Stimulated activated effector memory CD8-positive, alpha-beta T cell treated with anti-CD3 and anti-CD28 coated beads, Interleukin-12 subunit alpha, Interleukin-12 subunit beta, amount 100 ng/mL, for 72 hours (primary cell): Measurements from ENCODE around the gene TNNT3.
"Not testable (repeated sequence)": the region's sequence is repeated elsewhere in the genome, so short reads cannot be mapped to it uniquely, and the experiment has no call there.

ENCODE experiments used
- ATAC-seq: fragments of 150-1000 bp; cut with Tn5 transposase; 2 replicates; pipeline ENCODE4 v1.10.0; 2021
- DNase-seq, 2 donors: peaks; one replicate each; pipeline ENCODE4 v3.0.0; 2021 to 2022; ENCODE audit warnings: low spot score in 2 of 2
- H3K27ac Mint-ChIP-seq: one replicate; pipeline ENCODE4 v1.8.0; 2022; ENCODE audit warnings: mild to moderate bottlenecking, mixed read lengths
- H3K36me3 Mint-ChIP-seq: one replicate; pipeline ENCODE4 v1.8.0; 2022; ENCODE audit warnings: mild to moderate bottlenecking, mixed read lengths
- H3K4me1 Mint-ChIP-seq: one replicate; pipeline ENCODE4 v1.8.0; 2022; ENCODE audit warnings: mixed read lengths
- H3K4me3 Mint-ChIP-seq: one replicate; pipeline ENCODE4 v1.8.0; 2022; ENCODE audit warnings: mild to moderate bottlenecking, mixed read lengths
- H3K9me3 Mint-ChIP-seq: one replicate; pipeline ENCODE4 v1.8.0; 2022; ENCODE audit warnings: mixed read lengths

TNNT3 gene

DNA sequence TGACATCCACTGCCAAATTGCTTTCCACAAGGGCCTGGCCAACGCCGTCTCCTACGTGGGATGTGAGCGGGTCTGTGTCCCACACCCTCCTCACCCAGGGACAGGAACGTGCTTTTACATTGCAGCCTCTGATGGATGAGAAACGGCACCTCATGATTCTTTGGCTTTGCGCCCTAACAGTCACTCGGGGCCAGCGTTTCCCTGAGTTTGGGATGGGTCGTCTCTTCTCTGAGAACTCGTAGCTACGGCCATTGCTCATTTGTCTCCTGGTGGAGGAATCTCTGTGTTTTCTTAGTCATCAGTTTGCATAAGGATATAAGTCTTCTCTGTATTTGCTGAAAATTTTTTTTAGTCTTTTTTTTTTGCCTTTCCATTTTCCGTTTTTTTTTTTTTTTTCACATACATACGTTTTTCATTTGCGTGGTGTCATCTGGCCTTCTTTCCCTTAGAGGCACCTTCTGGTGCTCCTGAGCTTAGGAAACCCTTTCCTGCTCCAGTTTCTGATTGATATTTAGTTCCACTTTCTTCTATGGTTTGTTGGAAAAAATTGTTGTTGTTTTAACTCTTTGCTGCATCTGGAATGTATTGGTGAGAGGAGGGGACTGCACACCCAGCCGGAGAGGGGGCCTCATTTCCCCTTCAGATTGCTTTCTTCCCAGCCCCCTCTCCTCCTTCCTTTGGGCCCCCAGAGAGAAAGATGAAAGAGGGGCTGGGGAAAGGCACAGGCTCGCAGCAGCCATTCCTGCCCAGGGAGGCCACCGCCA lies 12.0 kb downstream of the TNNT3 start:
- ATAC-seq = no peak
- Mint-ChIP-seq H3K27ac (no peak overlapping the region), H3K36me3 (no peaks in the 10 kb centered on the region), H3K4me1 (peaks cover 12% of the 10 kb centered on the region), H3K4me3 (no peak overlapping the region), H3K9me3 (no peaks in the 10 kb centered on the region)
- DNase-seq = no peak

DNA sequence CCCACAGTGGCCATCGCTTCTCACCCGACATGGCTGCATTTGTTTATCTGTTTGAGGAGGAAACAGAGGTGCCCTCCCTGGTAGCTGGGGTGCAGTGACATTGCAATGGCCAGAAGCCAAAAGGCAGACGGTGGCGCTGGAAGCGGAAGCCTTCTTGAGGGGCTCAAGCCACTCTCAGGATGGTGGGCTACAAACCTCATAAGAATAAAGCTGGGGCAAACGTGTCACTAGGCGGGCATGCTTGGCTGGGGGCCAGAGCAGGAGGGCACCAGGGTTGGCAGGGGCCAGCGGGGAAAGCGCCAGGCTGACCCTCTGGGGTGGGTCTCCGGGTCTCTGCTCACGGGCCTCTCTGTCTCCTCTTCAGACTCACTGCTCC lies 12.6 kb downstream of the TNNT3 start:
- DNase-seq = no peak
- Mint-ChIP-seq H3K4me1 (peaks cover 12% of the 10 kb centered on the region), H3K9me3 (no peaks in the 10 kb centered on the region), H3K27ac (no peak overlapping the region), H3K36me3 (no peaks in the 10 kb centered on the region), H3K4me3 (no peak overlapping the region)
- no peak for ATAC-seq

DNA sequence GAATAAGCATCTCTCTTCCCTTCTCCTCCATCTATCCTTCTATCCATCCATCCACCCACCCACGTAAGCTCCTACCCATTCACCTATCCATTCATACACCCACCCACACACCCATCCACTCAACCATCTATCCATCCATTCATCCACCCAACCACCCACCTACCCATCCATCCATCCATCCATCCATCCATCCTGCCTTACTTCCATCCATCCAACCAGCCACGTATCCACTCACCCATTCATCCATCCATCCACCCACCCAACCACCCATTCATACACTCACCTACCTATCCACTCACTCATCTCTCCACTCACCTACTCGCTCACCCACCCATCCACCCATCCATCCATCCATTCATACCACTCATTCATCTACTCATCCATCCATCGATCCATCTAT lies 13.2 kb downstream of the TNNT3 start:
- no peaks in the 10 kb centered on the region for H3K36me3 Mint-ChIP-seq
- no peak overlapping the region for H3K27ac Mint-ChIP-seq
- ATAC-seq = no peak
- H3K9me3 Mint-ChIP-seq = no peaks in the 10 kb centered on the region
- DNase-seq = no peak
- peaks cover 12% of the 10 kb centered on the region for H3K4me1 Mint-ChIP-seq
- no peak overlapping the region for H3K4me3 Mint-ChIP-seq

DNA sequence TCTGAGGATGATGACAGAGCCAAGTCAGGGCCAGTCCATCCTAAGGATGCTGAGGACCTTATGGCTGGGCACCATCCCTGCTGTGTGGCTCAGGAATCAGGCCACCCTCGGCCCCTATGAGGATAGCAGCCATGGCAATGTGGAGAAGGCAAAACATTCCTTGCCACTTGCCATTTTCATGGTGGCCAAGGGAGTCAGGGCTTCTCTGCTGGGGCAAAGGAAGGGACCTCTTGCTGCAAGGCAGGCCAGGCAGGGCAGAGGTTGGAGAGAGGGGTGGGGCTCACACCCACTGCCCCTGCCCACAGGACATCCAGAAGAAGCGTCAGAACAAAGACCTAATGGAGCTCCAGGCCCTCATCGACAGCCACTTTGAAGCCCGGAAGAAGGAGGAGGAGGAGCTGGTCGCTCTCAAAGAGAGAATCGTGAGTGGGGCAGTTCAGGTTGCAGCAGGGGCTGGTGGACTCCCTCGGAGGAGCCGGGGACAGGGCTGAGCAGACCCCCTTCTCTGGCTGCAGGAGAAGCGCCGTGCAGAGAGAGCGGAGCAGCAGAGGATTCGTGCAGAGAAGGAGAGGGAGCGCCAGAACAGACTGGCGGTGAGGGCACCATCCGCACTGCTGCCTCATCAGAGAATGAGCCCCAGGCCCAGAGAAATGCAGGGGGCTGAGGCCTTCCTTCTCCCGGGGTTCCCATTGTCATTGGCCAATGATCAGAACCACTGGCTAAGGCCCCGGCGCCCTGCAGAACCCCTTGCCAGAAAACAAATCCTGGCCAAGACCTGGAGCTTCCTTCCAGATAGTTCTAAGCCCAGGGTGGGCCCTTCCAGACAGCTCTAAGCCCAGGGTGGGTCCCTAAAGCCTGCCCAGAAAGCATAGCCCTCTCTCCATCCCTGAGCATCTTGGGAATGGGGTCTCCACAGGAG lies 14.2 kb downstream of the TNNT3 start:
- H3K27ac Mint-ChIP-seq = no peak overlapping the region
- H3K4me1 Mint-ChIP-seq = peaks cover 12% of the 10 kb centered on the region
- no peaks in the 10 kb centered on the region for H3K9me3 Mint-ChIP-seq
- DNase-seq = no peak
- ATAC-seq = no peak
- no peak overlapping the region for H3K4me3 Mint-ChIP-seq
- H3K36me3 Mint-ChIP-seq = no peaks in the 10 kb centered on the region

GRCh38 chr11:1934335-1935155 lies 15.0 kb downstream of the TNNT3 start:
- DNase-seq = no peak
- Mint-ChIP-seq H3K9me3 (no peaks in the 10 kb centered on the region), H3K36me3 (no peaks in the 10 kb centered on the region), H3K4me3 (no peak overlapping the region), H3K4me1 (peaks cover 17% of the 10 kb centered on the region), H3K27ac (no peak overlapping the region)
- ATAC-seq = no peak

DNA sequence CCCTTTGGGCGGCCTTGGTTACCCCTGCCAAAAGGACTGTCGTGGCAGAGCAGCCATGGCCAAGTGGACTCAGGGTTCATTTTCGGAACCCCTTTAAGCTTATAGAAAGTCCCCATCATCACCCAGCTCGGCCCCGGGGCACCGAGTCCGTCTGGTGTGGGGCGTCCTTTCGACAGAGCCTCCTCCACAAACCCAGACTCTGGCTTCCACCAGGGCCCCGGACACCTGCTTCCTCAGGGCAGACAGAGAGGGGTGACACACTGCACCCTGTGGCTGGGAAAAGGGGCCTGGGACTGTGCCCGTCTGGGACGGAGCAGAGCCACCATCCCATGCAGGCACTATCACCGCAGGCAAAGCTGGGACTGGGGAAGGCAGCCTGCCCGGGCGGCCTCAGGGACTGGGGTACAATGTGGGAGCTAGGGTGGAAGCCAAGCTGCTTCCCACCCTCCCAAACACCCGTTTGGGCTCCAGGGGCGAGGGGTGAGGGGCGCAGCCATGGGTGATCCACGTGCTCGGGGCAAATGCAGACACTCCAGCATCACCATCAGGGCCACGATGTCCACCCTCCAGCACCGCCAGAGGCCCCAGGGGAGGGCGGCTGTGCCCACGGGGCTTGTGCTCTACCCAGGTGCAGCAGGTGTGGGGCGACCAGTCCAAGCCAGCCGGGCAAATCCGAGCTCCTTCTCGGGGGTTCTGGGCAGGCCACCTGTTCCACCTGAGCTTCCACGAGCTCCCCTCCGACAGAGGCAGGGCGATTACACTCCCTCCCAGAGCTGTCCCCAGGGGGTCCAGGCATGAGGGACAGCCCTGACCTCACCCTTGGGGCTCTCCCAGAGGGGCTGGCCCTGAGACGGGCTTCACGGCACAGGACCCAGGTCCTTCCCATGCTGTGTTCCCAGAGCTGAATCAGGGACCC lies 15.9 kb downstream of the TNNT3 start:
- Mint-ChIP-seq H3K4me3 (no peak overlapping the region), H3K36me3 (no peaks in the 10 kb centered on the region), H3K27ac (no peak overlapping the region), H3K4me1 (peaks cover 18% of the 10 kb centered on the region), H3K9me3 (no peaks in the 10 kb centered on the region)
- ATAC-seq (no peak), DNase-seq (no peak)

GRCh38 chr11:1936072-1936780 lies 16.7 kb downstream of the TNNT3 start:
- Mint-ChIP-seq H3K4me1 (peaks cover 16% of the 10 kb centered on the region), H3K4me3 (no peak overlapping the region), H3K9me3 (no peaks in the 10 kb centered on the region), H3K36me3 (no peaks in the 10 kb centered on the region), H3K27ac (no peak overlapping the region)
- no peak for ATAC-seq
- no peak for DNase-seq

DNA sequence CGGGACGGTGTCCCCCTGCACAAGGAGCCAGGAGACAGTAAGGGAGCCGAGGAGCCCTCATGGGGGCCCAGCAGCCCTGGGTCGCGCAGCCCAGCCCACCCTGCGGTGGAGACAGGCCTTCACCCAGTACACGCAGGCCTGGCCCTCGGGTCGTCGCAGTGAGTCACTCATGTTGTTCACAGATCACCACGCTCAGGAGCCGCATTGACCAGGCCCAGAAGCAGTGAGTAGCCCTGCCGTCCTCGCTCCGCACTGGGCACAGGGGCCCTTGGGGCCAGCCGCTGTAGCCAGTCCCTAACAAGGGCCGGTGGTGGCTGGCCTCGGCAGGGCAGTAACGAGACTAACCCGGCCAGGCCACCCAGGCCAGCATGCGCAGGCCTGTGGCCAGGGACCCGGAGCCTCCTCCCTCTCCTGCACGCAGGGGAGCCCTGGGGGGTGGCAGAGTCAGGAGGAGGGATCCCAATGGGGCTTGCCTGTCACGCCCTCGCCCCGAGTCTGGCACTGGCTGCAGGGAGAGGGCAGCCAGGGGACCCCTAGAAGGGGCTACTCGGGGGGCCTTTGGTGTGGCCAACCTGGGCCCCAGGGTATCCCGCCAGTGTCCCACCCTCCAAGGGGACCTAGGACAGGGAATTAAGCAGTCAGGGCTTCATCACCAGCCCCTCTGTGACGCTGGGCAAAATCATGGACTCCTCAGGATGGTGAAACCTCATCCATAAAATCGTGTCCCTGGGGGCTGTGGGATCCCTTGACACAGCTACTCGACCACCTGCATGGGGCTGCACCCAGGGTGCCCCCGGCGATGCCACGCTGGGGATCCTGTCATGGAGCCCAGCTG lies 17.5 kb downstream of the TNNT3 start:
- ATAC-seq = no peak
- H3K4me1 Mint-ChIP-seq = peaks cover 16% of the 10 kb centered on the region
- no peak overlapping the region for H3K27ac Mint-ChIP-seq
- DNase-seq = no peak
- no peaks in the 10 kb centered on the region for H3K9me3 Mint-ChIP-seq
- H3K36me3 Mint-ChIP-seq = no peaks in the 10 kb centered on the region
- H3K4me3 Mint-ChIP-seq = no peak overlapping the region

DNA sequence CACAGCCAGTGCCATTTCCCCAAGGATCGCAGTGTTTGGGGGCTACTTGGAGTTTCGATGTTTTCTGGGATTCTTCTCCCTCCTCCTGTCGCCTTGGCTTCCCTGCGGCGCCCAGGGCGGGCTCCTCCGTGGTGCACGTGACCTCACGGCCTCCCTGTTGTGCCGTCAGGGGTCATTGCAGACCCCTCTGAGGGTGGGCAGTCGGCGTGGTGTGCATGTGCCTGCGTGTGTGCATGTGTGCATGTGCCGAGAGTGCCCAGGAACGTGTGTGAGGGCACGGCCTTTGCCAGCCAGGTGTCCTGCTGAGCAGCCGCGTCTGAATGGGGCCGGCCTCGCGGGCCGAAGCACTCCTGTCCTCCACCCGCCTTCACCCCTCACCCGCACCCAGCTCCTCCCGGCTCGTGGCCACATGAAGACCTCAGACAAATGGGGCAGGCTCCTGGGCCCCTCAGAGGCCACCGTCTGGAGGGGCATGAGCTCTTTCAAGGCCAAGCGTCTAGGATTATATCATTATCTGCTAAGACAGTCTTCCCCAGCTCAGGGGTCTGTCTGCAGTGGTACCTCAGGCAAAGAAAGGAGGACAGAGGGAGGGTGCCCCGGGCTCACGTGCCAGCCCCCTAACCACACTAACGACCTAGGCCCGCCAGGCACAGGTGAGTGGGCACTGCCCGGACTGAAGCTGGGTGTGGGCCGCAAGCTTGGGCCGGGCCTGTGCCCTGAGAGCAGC lies 18.3 kb downstream of the TNNT3 start:
- no peak overlapping the region for H3K4me3 Mint-ChIP-seq
- DNase-seq (no peak), ATAC-seq (no peak)
- H3K9me3 Mint-ChIP-seq = no peaks in the 10 kb centered on the region
- no peak overlapping the region for H3K27ac Mint-ChIP-seq
- peaks cover 16% of the 10 kb centered on the region for H3K4me1 Mint-ChIP-seq
- H3K36me3 Mint-ChIP-seq = no peaks in the 10 kb centered on the region

DNA sequence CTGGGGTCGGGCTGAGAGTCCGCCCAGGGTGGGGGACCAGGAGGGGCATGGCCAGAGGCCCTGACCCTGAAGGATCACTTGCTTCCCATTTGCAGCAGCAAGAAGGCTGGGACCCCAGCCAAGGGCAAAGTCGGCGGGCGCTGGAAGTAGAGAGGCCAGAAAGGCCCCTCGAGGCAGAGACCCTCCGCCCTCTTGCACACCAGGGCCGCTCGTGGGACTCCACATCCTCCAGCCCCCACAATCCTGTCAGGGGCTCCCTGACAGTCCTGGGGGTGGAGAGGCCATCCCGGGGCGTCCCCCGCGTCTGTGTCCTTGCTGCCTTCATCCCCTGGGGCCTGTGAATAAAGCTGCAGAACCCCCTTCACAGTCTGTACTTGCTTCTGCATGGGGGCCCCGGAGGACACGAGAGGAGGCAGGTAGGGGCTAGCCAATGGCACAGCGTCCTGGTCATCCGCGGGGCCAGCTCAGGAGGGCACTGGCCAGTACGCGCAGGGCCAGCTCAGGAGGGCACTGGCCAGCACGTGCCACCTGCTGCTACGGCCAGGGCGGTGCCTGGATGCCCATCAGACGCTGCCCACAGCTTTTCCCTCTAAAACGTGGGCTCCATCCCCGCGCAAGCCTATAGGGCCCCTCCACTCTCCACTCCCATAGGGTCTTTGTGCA lies 19.0 kb downstream of the TNNT3 start:
- Mint-ChIP-seq H3K4me3 (no peak overlapping the region), H3K36me3 (no peaks in the 10 kb centered on the region), H3K9me3 (no peaks in the 10 kb centered on the region), H3K27ac (no peak overlapping the region), H3K4me1 (peaks cover 16% of the 10 kb centered on the region)
- ATAC-seq = no peak
- DNase-seq = no peak

DNA sequence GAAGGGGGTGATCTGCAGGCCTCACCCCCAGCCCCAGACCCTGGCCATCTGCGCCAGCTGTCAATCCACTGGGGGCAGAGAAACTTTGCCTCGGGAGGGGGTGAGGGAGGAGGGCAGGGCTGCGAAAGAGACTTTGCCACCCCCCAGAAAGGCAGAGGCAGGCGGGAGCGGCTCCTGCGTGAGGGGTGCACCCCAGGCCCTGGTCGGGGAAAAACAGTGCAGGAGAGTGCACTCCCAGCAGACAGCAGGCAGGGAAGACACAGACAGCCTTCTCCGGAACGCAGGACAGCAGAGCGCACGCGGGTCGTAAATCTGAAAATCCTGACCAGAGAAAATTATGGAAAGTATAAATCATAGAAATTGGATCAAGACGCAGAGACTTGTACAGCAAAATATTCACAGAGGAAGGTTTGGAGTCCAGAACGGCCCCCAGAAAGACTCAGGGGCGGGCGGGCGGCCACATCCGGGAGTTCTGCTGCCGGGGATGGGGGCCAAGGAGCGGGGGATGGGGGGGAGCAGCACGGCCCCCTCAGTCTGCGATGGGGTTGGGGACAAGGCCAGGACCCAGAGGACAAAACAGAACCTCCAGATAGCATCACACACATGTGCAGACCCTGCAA lies 19.6 kb downstream of the TNNT3 start:
- peak overlapping the region; percentile 90 for H3K27ac Mint-ChIP-seq

DNA sequence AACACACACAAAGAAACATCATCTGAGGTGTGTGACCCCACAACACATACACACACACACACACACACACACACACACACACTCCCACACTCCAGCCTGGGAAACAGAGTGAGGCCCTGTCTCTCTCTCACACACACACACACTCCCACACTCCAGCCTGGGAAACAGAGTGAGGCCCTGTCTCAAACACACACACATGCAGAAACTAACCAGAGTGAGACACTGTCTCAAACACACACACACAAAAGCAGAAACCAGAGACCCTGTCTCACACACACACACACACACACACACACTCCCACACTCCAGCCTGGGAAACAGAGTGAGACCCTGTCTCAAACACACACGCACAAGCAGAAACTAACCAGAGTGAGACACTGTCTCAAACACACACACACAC lies 20.3 kb downstream of the TNNT3 start:
- ATAC-seq, DNase-seq, H3K36me3 Mint-ChIP-seq, H3K9me3 Mint-ChIP-seq, H3K4me3 Mint-ChIP-seq: not testable (repeated sequence)
- peaks cover 16% of the 10 kb centered on the region for H3K4me1 Mint-ChIP-seq
- peak overlapping the region; percentile 90 for H3K27ac Mint-ChIP-seq

More for the DNA sequence above, 19.6 kb downstream of the TNNT3 start:
- Mint-ChIP-seq H3K36me3 (no peaks in the 10 kb centered on the region), H3K9me3 (no peaks in the 10 kb centered on the region), H3K4me1 (peaks cover 16% of the 10 kb centered on the region), H3K4me3 (no peak overlapping the region)
- DNase-seq = peak in 1 of 2 donors; percentile 1
- no peak for ATAC-seq
